HFF-Myc (cell line): Measurements from ENCODE around the gene ZFP36L1.

Experiments used
- DNase-seq: peaks from one replicate; pipeline ENCODE4 v3.0.0-alpha.2; 2011; ENCODE audit warnings: low read depth; ENCODE audit errors: extremely low read depth
- H3K4me3 ChIP-seq: replicated peaks from 2 replicates; pipeline ENCODE4 v1.5.1; 2011; ENCODE audit warnings: low read depth, mild to moderate bottlenecking, control low read depth, low read length
- CTCF ChIP-seq: IDR thresholded peaks from 2 replicates; pipeline ENCODE4 v1.5.1; 2012; ENCODE audit warnings: mild to moderate bottlenecking, low read depth, low read length, control low read depth; ENCODE audit errors: missing control alignments

The ZFP36L1 gene

GRCh38 chr14:68756734-68757133 is 36.1 kb downstream of the ZFP36L1 start:
- DNase-seq, result no peak

GRCh38 chr14:68756000-68756481 is 36.8 kb downstream of the ZFP36L1 start:
- peak; percentile 40 for DNase-seq
- TF ChIP-seq CTCF, result no peak
- H3K4me3 ChIP-seq, result no peak overlapping the region

More at GRCh38 chr14:68756734-68757133, 36.1 kb downstream of the ZFP36L1 start:
- no peak for TF ChIP-seq CTCF
- H3K4me3 ChIP-seq, result no peak overlapping the region

GRCh38 chr14:68755016-68755353 is 37.9 kb downstream of the ZFP36L1 start:
- no peak for DNase-seq
- no peak overlapping the region for H3K4me3 ChIP-seq
- TF ChIP-seq CTCF, result no peak

- peak; percentile 24 for DNase-seq
- TF ChIP-seq CTCF, result no peak
- no peak overlapping the region for H3K4me3 ChIP-seq
These were observed 39.2 kb downstream of the ZFP36L1 start for GRCh38 chr14:68753690-68754089.

GRCh38 chr14:68752271-68753006 is 40.4 kb downstream of the ZFP36L1 start:
- DNase-seq, result no peak
- TF ChIP-seq CTCF, result no peak
- no peak overlapping the region for H3K4me3 ChIP-seq

- H3K4me3 ChIP-seq, result no peak overlapping the region
- DNase-seq, result no peak
- TF ChIP-seq CTCF, result no peak
These were observed 43.1 kb downstream of the ZFP36L1 start for GRCh38 chr14:68749487-68750475.
